ENCODE measurements around the gene KCNE4.

Gene KCNE4

DNA sequence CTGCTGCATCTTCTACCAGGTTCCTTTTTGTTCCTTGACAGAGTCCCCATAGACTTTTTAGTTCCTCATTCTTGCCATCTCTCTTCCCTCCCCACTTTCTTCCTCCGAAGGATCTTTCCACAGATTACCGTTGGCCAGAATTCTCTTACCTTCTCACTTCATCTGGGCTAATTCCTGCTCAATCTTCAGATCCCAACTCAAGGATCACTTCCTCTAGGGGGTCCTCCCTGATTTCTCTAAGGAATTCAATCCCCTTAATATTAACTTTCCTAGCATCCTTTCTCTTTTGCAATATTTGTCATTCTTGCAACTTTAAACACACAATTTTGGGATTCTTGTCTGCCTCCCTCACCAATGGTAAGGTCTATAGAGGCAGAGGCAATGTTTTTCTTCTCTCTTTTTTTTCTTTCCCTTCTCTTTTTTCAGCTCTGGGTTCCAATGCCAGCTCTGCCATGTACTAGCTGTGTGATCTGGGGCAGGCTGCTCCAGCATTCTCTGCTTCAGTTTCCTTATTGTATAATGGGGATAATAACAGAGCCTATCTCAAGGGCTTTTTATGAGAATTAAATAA, 5.4 kb upstream of the KCNE4 start:
- H3K27ac ChIP-seq, result no peak overlapping the region
- TF ChIP-seq ZFX (IDR thresholded peaks at IDR 0.05), result no peak
- TF ChIP-seq, protein P1, sequence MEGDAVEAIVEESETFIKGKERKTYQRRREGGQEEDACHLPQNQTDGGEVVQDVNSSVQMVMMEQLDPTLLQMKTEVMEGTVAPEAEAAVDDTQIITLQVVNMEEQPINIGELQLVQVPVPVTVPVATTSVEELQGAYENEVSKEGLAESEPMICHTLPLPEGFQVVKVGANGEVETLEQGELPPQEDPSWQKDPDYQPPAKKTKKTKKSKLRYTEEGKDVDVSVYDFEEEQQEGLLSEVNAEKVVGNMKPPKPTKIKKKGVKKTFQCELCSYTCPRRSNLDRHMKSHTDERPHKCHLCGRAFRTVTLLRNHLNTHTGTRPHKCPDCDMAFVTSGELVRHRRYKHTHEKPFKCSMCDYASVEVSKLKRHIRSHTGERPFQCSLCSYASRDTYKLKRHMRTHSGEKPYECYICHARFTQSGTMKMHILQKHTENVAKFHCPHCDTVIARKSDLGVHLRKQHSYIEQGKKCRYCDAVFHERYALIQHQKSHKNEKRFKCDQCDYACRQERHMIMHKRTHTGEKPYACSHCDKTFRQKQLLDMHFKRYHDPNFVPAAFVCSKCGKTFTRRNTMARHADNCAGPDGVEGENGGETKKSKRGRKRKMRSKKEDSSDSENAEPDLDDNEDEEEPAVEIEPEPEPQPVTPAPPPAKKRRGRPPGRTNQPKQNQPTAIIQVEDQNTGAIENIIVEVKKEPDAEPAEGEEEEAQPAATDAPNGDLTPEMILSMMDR (conservative IDR thresholded peaks at IDR 0.05), result no peak

DNA sequence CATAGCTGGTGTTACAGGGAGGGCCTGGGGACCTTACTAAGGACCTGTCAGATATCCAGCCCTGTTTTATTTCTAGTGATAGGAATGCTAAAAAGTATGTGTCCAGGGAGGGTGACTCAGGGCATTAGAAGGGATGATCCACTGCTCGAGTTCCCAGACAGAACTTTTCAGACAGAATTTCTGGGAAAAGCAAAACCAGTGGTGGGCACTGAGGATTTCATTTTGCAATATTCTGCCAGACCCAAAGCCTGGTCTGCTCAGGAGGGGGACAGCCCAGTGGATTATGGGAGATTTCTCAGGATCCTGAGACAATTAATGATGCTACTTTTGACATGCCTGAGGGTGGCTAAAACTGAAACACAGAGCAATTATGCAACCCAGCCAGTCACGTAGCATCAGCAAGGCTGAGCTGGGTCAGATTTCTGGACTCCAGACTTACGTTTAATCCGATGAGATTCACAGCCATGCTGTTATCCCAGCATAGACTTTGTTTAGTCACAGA, 4.7 kb upstream of the KCNE4 start:
- TF ChIP-seq, protein P1 (conservative IDR thresholded peaks at IDR 0.05), result no peak
- TF ChIP-seq ZFX (IDR thresholded peaks at IDR 0.05), result no peak
- H3K27ac ChIP-seq, result no peak overlapping the region

DNA sequence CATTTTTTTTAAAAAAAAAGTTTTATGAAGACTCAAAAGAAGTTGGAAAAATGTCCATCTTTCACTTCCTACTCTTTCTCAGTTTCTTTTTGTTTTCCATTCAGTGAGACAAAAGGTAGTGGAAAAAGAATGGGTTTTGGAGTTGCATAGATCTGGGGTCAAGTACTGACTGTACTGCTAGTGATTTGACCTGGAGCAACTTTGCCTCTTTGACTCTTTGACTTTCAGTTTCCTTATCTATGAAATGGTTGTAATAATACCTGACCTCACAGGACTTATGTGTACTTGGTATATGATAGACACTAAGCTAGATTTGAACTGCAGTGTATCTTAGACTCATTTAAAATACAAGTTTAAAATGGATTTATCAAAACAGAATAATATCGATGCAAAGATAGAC, 3.5 kb upstream of the KCNE4 start:
- TF ChIP-seq ZFX (IDR thresholded peaks at IDR 0.05), result no peak
- TF ChIP-seq, protein P1 (conservative IDR thresholded peaks at IDR 0.05), result no peak

DNA sequence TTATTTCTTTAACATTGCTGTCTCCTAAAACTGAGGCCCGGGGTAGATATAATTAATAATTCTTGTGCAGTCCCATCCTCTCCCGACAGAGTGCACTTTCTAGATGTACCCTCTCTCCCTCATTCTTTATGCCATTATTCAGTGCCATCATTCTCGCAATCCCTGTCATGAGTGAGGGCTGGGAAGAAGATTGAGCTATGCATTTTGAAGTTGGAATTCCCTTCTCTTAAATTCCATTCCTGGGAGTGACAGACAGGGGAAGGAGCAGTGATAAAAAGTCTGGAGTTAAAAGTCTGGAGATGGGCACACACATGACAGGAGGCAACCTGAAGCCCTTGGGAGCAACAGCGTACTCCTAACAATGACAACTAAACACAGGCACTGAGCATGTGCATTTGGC, 2.6 kb upstream of the KCNE4 start:
- TF ChIP-seq ZFX (IDR thresholded peaks at IDR 0.05), result no peak
- TF ChIP-seq, protein P1 (conservative IDR thresholded peaks at IDR 0.05), result no peak

More for the DNA sequence above, 3.5 kb upstream of the KCNE4 start:
- H3K27ac ChIP-seq, result no peak overlapping the region

DNA sequence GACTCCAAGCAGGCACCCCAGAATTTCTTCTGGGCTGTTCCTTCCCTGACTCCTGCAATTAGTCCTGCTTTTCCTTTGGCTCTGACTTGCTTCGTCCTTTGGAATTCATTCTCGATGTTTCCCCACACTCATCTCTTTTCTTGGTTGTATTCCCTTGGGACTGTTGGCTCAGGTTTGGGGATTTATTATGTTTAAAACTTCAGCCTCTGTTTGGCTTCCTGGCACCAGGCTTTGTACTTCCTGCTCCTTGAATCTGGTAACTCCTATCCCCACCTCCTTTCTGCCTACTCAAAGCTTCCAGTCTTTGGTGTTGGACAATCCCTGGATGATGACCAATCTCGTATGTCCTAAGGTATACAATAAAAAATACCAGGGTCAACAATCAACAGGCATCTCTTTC, 1.8 kb upstream of the KCNE4 start:
- no peak overlapping the region for H3K27ac ChIP-seq
- TF ChIP-seq ZFX (IDR thresholded peaks at IDR 0.05), result no peak
- TF ChIP-seq, protein P1 (conservative IDR thresholded peaks at IDR 0.05), result no peak

More for the DNA sequence above, 2.6 kb upstream of the KCNE4 start:
- H3K27ac ChIP-seq, result no peak overlapping the region

DNA sequence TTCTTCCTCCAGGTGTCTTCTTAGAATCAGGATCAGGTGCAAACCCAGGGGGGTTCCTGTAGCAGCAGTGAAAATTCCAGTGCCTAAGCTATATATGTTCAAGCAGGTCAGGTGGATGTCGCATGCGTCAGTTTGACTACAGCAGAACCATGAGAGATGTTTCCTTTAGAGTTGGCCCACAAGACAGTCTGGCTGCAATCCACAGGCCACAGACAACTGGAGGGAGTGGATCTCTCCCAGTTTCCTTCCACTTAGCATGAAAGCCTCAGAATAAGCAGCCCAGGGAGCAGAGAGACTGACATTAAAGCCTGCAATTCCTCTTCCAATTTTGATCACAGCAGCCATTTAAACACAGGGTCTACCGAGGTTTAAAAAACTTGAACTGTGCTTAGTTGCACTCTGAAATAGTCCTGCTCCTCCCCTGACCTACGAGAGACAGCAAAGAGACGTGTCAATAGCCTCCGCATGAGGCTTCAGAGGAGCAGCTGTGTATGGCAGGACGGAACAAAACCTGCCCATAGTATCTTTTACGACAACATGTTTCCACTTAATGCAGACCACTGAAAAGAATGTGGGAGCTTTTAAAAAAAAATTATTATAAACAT, 988 bp upstream of the KCNE4 start:
- TF ChIP-seq ZFX (IDR thresholded peaks at IDR 0.05), result no peak
- TF ChIP-seq, protein P1 (conservative IDR thresholded peaks at IDR 0.05), result no peak
- H3K27ac ChIP-seq, result no peak overlapping the region

Measured in C4-2B (cell line).